Left kidney (tissue), 2 donors: ENCODE measurements around the gene MGLL. TPM values are rescaled to one million over a fixed set of nuclear protein-coding genes. Genes with fewer than 3 reads are reported as not detected.

Experiments
- DNase-seq: peaks from one replicate; pipeline ENCODE4 v3.0.0-alpha.2; 2013
- polyA plus RNA-seq: library from polyadenylated mRNA; unstranded; fragments of 120-200 nt; gene quantifications from one replicate; pipeline ENCODE4 v1.2.1, GENCODE V29; 2013; ENCODE audit not compliant: insufficient read length

Gene MGLL
- polyA plus RNA-seq, 1 donor = 22.6 TPM

- DNase-seq = no peak
Measured at GRCh38 chr3:127835993-127836882, 13.9 kb upstream of the MGLL start.

GRCh38 chr3:127834771-127835170 is 12.5 kb upstream of the MGLL start:
- no peak for DNase-seq

- no peak for DNase-seq
Measured at GRCh38 chr3:127833281-127834032, 11.1 kb upstream of the MGLL start.

- DNase-seq = no peak
Measured at GRCh38 chr3:127831723-127832172, 9.4 kb upstream of the MGLL start.

GRCh38 chr3:127829537-127829936 is 7.2 kb upstream of the MGLL start:
- DNase-seq = no peak

GRCh38 chr3:127827808-127828207 is 5.5 kb upstream of the MGLL start:
- no peak for DNase-seq

GRCh38 chr3:127825756-127826155 is 3.4 kb upstream of the MGLL start:
- no peak for DNase-seq

GRCh38 chr3:127824151-127824825 is 2.0 kb upstream of the MGLL start:
- no peak for DNase-seq

GRCh38 chr3:127823426-127823857 is 1.1 kb upstream of the MGLL start:
- DNase-seq = no peak

GRCh38 chr3:127822682-127823425 is 539 bp upstream of the MGLL start:
- peak; percentile 28 for DNase-seq

- no peak for DNase-seq
Measured at GRCh38 chr3:127821394-127821793, 921 bp downstream of the MGLL start.

- no peak for DNase-seq
Measured at GRCh38 chr3:127820826-127821313, 1.4 kb downstream of the MGLL start.

GRCh38 chr3:127820221-127820825 is 2.0 kb downstream of the MGLL start:
- DNase-seq = peak; percentile 22

- no peak for DNase-seq
Measured at GRCh38 chr3:127819656-127820055, 2.7 kb downstream of the MGLL start.

GRCh38 chr3:127819086-127819485 is 3.2 kb downstream of the MGLL start:
- no peak for DNase-seq

GRCh38 chr3:127817406-127817841 is 4.9 kb downstream of the MGLL start:
- DNase-seq = no peak

- no peak for DNase-seq
Measured at GRCh38 chr3:127816783-127817405, 5.4 kb downstream of the MGLL start.

GRCh38 chr3:127815641-127816605 is 6.4 kb downstream of the MGLL start:
- DNase-seq = no peak

GRCh38 chr3:127815001-127815400 is 7.3 kb downstream of the MGLL start:
- no peak for DNase-seq
